HepG2 (cell line): ENCODE measurements around the gene PRKCSH. TPM values are rescaled to one million over a fixed set of nuclear protein-coding genes. Genes with fewer than 3 reads are reported as not detected.

Source experiments
- ATAC-seq: fragments of 200-7000 bp; cut with Tn5 transposase; 3 replicates; pipeline ENCODE4 v1.9.1; 2020; ENCODE audit warnings: mild to moderate bottlenecking, moderate library complexity
- BruUV-seq: library from RNA; stranded (reverse); fragments of 400-500 nt; replicated peaks from 2 replicates; lab custom pipeline; 2021; lab: Mats Ljungman, UMichigan
- CTCF ChIA-PET: fragments of 300-600 bp; formaldehyde crosslinking; extraction: SDS; loops from one replicate; lab custom pipeline; 2021; ENCODE audit warnings: low total read pairs, inconsistent platforms, low intra/inter-chr PET ratio; lab: Yijun Ruan, JAX
- POLR2A ChIA-PET: fragments of 350-600 bp; sonication (Branson Sonifier 250); formaldehyde crosslinking; loops from one replicate; lab custom pipeline; 2020; ENCODE audit warnings: antibody characterized with exemption, inconsistent platforms; lab: Yijun Ruan, JAX
- DNase-seq: peaks from one replicate; pipeline ENCODE4 v3.0.0-alpha.2; 2015; ENCODE audit warnings: low spot score
- FAIRE-seq: peaks from 3 replicates; lab custom pipeline; 2011; peaks lifted over from hg19 to GRCh38; lab: Jason Lieb, UNC
- H2AFZ ChIP-seq: one replicate; pipeline ENCODE4 v1.6.1; 2011; ENCODE audit warnings: low read length, inconsistent platforms
- H3K27ac ChIP-seq: fragments of 300-600 bp; 3 replicates; pipeline ENCODE4 v1.8.0; 2011; ENCODE audit warnings: mixed run types, mild to moderate bottlenecking, mixed read lengths, low read length, inconsistent platforms; ENCODE audit not compliant: insufficient read depth; ENCODE audit errors: extremely low read length
- H3K27me3 ChIP-seq, 2 experiments: fragments of 200-600 bp in 1 of 2; 2 replicates in 1 of 2; 3 replicates in 1 of 2; pipeline versions ENCODE4 v1.6.0 to v1.8.0; 2011; ENCODE audit warnings: low read length in 2 of 2, mild to moderate bottlenecking in 2 of 2, moderate library complexity in 2 of 2, inconsistent platforms in 1 of 2; ENCODE audit not compliant: insufficient read depth in 2 of 2, control insufficient read depth in 1 of 2
- H3K36me3 ChIP-seq, 2 experiments: fragments of 200-600 bp in 1 of 2; replicated peaks in 1 of 2; 2 replicates in 1 of 2; 3 replicates in 1 of 2; pipeline versions ENCODE4 v1.5.1 to v1.8.0; 2011; ENCODE audit warnings: low read length in 2 of 2, inconsistent platforms in 1 of 2; ENCODE audit not compliant: insufficient read depth in 2 of 2, control insufficient read depth in 1 of 2
- H3K4me1 ChIP-seq: 2 replicates; pipeline ENCODE4 v1.5.1; 2012; ENCODE audit warnings: low read length, inconsistent platforms; ENCODE audit not compliant: insufficient read depth
- H3K4me2 ChIP-seq: 2 replicates; pipeline ENCODE4 v1.6.0; 2011; ENCODE audit warnings: low read depth, low read length, inconsistent platforms
- H3K4me3 ChIP-seq, 3 experiments: fragments of 200-600 bp in 1 of 3; sonication (generic), shearing (Covaris generic) in 1 of 3; replicated peaks in 1 of 3; 2 replicates each; pipeline ENCODE4 v1.5.1; 2011 to 2016; ENCODE audit warnings: low read length in 3 of 3, inconsistent platforms in 2 of 3, low read depth in 2 of 3, mild to moderate bottlenecking in 2 of 3, control low read depth in 1 of 3, mixed read lengths in 1 of 3; ENCODE audit not compliant: insufficient read depth in 1 of 3
- H3K79me2 ChIP-seq: one replicate; pipeline ENCODE4 v1.6.1; 2011; ENCODE audit warnings: low read length, inconsistent platforms; ENCODE audit not compliant: insufficient read depth
- H3K9ac ChIP-seq: 2 replicates; pipeline ENCODE4 v1.6.0; 2011; ENCODE audit warnings: mild to moderate bottlenecking, low read depth, low read length, inconsistent platforms; ENCODE audit not compliant: insufficient read depth
- H3K9me3 ChIP-seq: 2 replicates; pipeline ENCODE4 v1.5.1; 2012; ENCODE audit warnings: mild to moderate bottlenecking, low read length
- H4K20me1 ChIP-seq: 2 replicates; pipeline ENCODE4 v1.6.0; 2011; ENCODE audit warnings: inconsistent platforms, mild to moderate bottlenecking, low read length, moderate library complexity; ENCODE audit not compliant: insufficient read depth
- CBX1 ChIP-seq: IDR thresholded peaks from one replicate; pipeline ENCODE4 v1.6.1; 2016; ENCODE audit warnings: antibody characterized with exemption, low read depth
- CC2D1A ChIP-seq: sonication (generic); formaldehyde crosslinking; IDR thresholded peaks from 2 replicates; pipeline ENCODE4 v1.8.1; 2023; ENCODE audit warnings: mild to moderate bottlenecking, missing genetic modification reagents
- CTCF ChIP-seq: sonication (generic); formaldehyde crosslinking; IDR thresholded peaks from 2 replicates; pipeline ENCODE4 v1.5.0; 2020; ENCODE audit warnings: mild to moderate bottlenecking, missing genetic modification reagents, moderate library complexity
- FOXC1 ChIP-seq: sonication (generic); formaldehyde crosslinking; IDR thresholded peaks from 2 replicates; pipeline ENCODE4 v1.8.0; 2022; ENCODE audit warnings: mild to moderate bottlenecking, missing genetic modification reagents, borderline replicate concordance
- HOXA5 ChIP-seq: sonication (generic); formaldehyde crosslinking; IDR thresholded peaks from 2 replicates; pipeline ENCODE4 v1.4.0; 2020; ENCODE audit warnings: missing genetic modification reagents
- KLF16 ChIP-seq, 2 experiments: sonication (generic) in 1 of 2; formaldehyde crosslinking in 1 of 2; IDR thresholded peaks; 2 replicates each; pipeline versions ENCODE4 v1.6.1 to v1.8.0; 2016 to 2023; ENCODE audit warnings: missing genetic modification reagents in 2 of 2, missing compliant biosample characterization in 1 of 2
- KMT2B ChIP-seq: IDR thresholded peaks from 2 replicates; pipeline ENCODE4 v1.6.1; 2016; ENCODE audit warnings: missing genetic modification reagents, missing compliant biosample characterization
- LBX2 ChIP-seq: sonication (generic); formaldehyde crosslinking; IDR thresholded peaks from 2 replicates; pipeline ENCODE4 v1.5.0; 2020; ENCODE audit warnings: missing genetic modification reagents, mild to moderate bottlenecking, borderline replicate concordance
- PCBP2 ChIP-seq: fragments of 200-400 bp; formaldehyde crosslinking; optimal IDR thresholded peaks from 2 replicates; pipeline ENCODE3; 2018; ENCODE audit warnings: low read length, low read depth; ENCODE audit not compliant: poor library complexity, severe bottlenecking
- RAD21 ChIP-seq: fragments of 450-650 bp; formaldehyde crosslinking; IDR thresholded peaks from 2 replicates; pipeline ENCODE4 v1.5.0; 2020; ENCODE audit warnings: mild to moderate bottlenecking
- RARA ChIP-seq: IDR thresholded peaks from 2 replicates; pipeline ENCODE4 v1.6.1; 2016; ENCODE audit warnings: missing genetic modification reagents, missing compliant biosample characterization
- SCMH1 ChIP-seq: sonication (generic); formaldehyde crosslinking; IDR thresholded peaks from 2 replicates; pipeline ENCODE4 v1.9.0; 2021; ENCODE audit warnings: missing genetic modification reagents, mild to moderate bottlenecking, borderline replicate concordance
- SMC3 ChIP-seq: IDR thresholded peaks from 2 replicates; pipeline ENCODE4 v1.6.1; 2011; ENCODE audit warnings: low read length, improper control_type of control experiment
- SMYD3 ChIP-seq: sonication (generic); formaldehyde crosslinking; IDR thresholded peaks from 2 replicates; pipeline ENCODE4 v1.8.1; 2023; ENCODE audit warnings: mild to moderate bottlenecking, missing genetic modification reagents
- SP2 ChIP-seq: sonication (generic); formaldehyde crosslinking; IDR thresholded peaks from 2 replicates; pipeline ENCODE4 v1.5.1; 2020; ENCODE audit warnings: mild to moderate bottlenecking, missing genetic modification reagents
- ZBTB33 ChIP-seq: sonication (generic); formaldehyde crosslinking; IDR thresholded peaks from 2 replicates; pipeline ENCODE4 v1.4.0; 2020; ENCODE audit warnings: missing genetic modification reagents
- ZNF17 ChIP-seq: sonication (generic); formaldehyde crosslinking; IDR thresholded peaks from 2 replicates; pipeline ENCODE4 v1.5.0; 2020; ENCODE audit warnings: mild to moderate bottlenecking, missing genetic modification reagents
- ZNF484 ChIP-seq: sonication (generic); formaldehyde crosslinking; IDR thresholded peaks from 2 replicates; pipeline ENCODE4 v1.5.1; 2020; ENCODE audit warnings: mild to moderate bottlenecking, low read depth, missing genetic modification reagents, borderline replicate concordance
- ZNF704 ChIP-seq: sonication (generic); formaldehyde crosslinking; IDR thresholded peaks from 2 replicates; pipeline ENCODE4 v1.8.1; 2023; ENCODE audit warnings: mild to moderate bottlenecking, inconsistent platforms, moderate library complexity, missing genetic modification reagents, borderline replicate concordance
- WGBS: methylation state at CpG from one replicate; pipeline ENCODE4 v1.1.6; 2017; ENCODE audit warnings: low lambda C conversion rate; 5-methylcytosine and 5-hydroxymethylcytosine counted together
- in situ Hi-C: cut with HindIII; loops from 2 replicates; pipeline ENCODE4 v1.10.0; 2017; ENCODE audit warnings: low pct_unique_long_range_greater_than_20kb; ENCODE audit not compliant: extremely low pct_ligation_motif_present
- intact Hi-C: fragments of 100-400 bp; cut with micrococcal nuclease; formaldehyde crosslinking; loops from one replicate; pipeline ENCODE4 v1.10.0; 2022; ENCODE audit not compliant: unreplicated experiment
- polyA plus RNA-seq, 8 experiments: library from polyadenylated mRNA; depleted of rRNA in 3 of 8; stranded (reverse) in 7 of 8; unstranded in 1 of 8; fragments of >200 nt; fragmentation: Illumina TruSeq in 4 of 8; extraction: Trizol in 4 of 8; gene quantifications; 2 replicates each; pipeline versions ENCODE4 v1.2.1 to v1.2.3, GENCODE V29; 2011 to 2016; ENCODE audit warnings: low read depth in 4 of 8, missing spikeins in 1 of 8, mixed read lengths in 1 of 8; ENCODE audit not compliant: insufficient read depth in 1 of 8
- total RNA-seq, 5 experiments: library from RNA; depleted of rRNA; stranded (reverse); fragments of >200 nt; fragmentation: Illumina TruSeq; extraction: Trizol; gene quantifications; 2 replicates each; pipeline ENCODE4 v1.2.3, GENCODE V29; 2016; ENCODE audit warnings: low read depth in 1 of 5

Gene PRKCSH
- total and polyA plus RNA-seq, 2 of the 13 experiments (the other 11 are each of a cell fraction or from before 2014, with no cell fraction given) = 85.1 to 125 TPM

GRCh38 chr19:11496391-11497163, 61.1 kb downstream of the PRKCSH start:
- Histone ChIP-seq H3K4me3 (no peak overlapping the region), H3K4me2 (no peak overlapping the region), H3K36me3 (peaks cover 5 to 15% of the 10 kb centered on the region in 2 experiments; a peak in 4 of 5 replicates), H4K20me1 (no peaks in the 10 kb centered on the region), H3K4me1 (peaks cover 1% of the 10 kb centered on the region), H3K27me3 (no peaks in the 10 kb centered on the region; a peak in 1 of 5 replicates), H2AFZ (no peak overlapping the region), H3K9ac (no peak overlapping the region), H3K27ac (no peak overlapping the region), H3K79me2 (no peaks in the 10 kb centered on the region), H3K9me3 (no peaks in the 10 kb centered on the region)
- FAIRE-seq = no peak
- WGBS = 74% methylated on average over 14 of the region's 17 CpGs
- POLR2A ChIA-PET = no interaction called here
- intact Hi-C loops (loop anchor here (5.0 kb wide), 1 partner anchor 91 kb away; no protein-coding TSS in a partner anchor), in situ Hi-C loops (no loop called here)
- peak; percentile 62 for DNase-seq
- CTCF ChIA-PET = interaction anchor here (0.7 to 1.8 kb wide), 3 partner anchors 91 to 92 kb away, joined by 3 to 4 read pairs (median 3); no protein-coding TSS in a partner anchor
- ATAC-seq = peak; percentile 83
- BruUV-seq = no TSS peak
- TF ChIP-seq ZBTB33 (CRISPR knock-in tag) (peak; percentile 83; the same call in 1 of the 2 replicates), HOXA5 (CRISPR knock-in tag) (no peak), RARA (CRISPR knock-in tag) (no peak), LBX2 (CRISPR knock-in tag) (no peak), SP2 (CRISPR knock-in tag) (no peak), PCBP2 (no peak), FOXC1 (CRISPR knock-in tag) (no peak), SMYD3 (no peak), KLF16 (CRISPR knock-in tag; IDR thresholded peaks at IDR 0.05) (no peak), ZNF484 (no peak), CBX1 (no peak), RAD21 (CRISPR knock-in tag) (0 out of 2 replicates have a peak, but pooled peaks have one; percentile 30), KMT2B (CRISPR knock-in tag) (no peak), SCMH1 (CRISPR knock-in tag) (no peak), ZNF17 (CRISPR knock-in tag) (no peak), ZNF704 (no peak), SMC3 (peak; percentile 28; the same call in 1 of the 2 replicates), CC2D1A (CRISPR knock-in tag) (no peak), CTCF (CRISPR knock-in tag) (peak; percentile 65)
